Esophagus muscularis mucosa (tissue), 4 donors: ENCODE measurements around the gene AJUBA. TPM values are rescaled to one million over a fixed set of nuclear protein-coding genes. Genes with fewer than 3 reads are reported as not detected.
A peak's percentile ranks its signal among the peaks of the same experiment; 100 is the strongest.

ENCODE experiments used
- DNase-seq: peaks from one replicate; pipeline ENCODE4 v3.0.0-alpha.2; 2017; ENCODE audit errors: extremely low spot score
- H3K27ac ChIP-seq, 4 donors: fragments of 200-600 bp; sonication (generic); replicated peaks in 1 of 4; 1 replicate in 3 of 4; 2 replicates in 1 of 4; pipeline ENCODE4 v1.5.1; 2016 to 2019; ENCODE audit warnings: mild to moderate bottlenecking in 1 of 4
- H3K27me3 ChIP-seq, 4 donors: fragments of 200-600 bp; sonication (generic); one replicate each; pipeline versions ENCODE4 v1.5.1 to v1.6.0; 2016 to 2019
- H3K36me3 ChIP-seq, 4 donors: fragments of 200-600 bp; sonication (generic); one replicate each; pipeline ENCODE4 v1.5.1; 2016 to 2019
- H3K4me1 ChIP-seq, 4 donors: fragments of 200-600 bp; sonication (generic); one replicate each; pipeline ENCODE4 v1.5.1; 2016 to 2019
- H3K4me3 ChIP-seq, 4 donors: fragments of 200-600 bp; sonication (generic); 1 replicate in 2 of 4; 2 replicates in 2 of 4; pipeline ENCODE4 v1.5.1; 2016 to 2019; ENCODE audit warnings: mild to moderate bottlenecking in 4 of 4, moderate library complexity in 1 of 4
- H3K9me3 ChIP-seq, 4 donors: fragments of 200-600 bp; sonication (generic); 1 replicate in 3 of 4; 2 replicates in 1 of 4; pipeline ENCODE4 v1.5.1; 2016 to 2019
- EP300 ChIP-seq: sonication (generic); formaldehyde crosslinking; IDR thresholded peaks from one replicate; pipeline ENCODE4 v1.6.1; 2017; ENCODE audit warnings: antibody characterized with exemption
- POLR2A ChIP-seq: fragments of 450-650 bp; IDR thresholded peaks from one replicate; pipeline ENCODE4 v1.6.1; 2017; ENCODE audit warnings: antibody characterized with exemption, moderate library complexity, mild to moderate bottlenecking, low read depth
- POLR2AphosphoS5 ChIP-seq, 2 donors: sonication (generic); formaldehyde crosslinking; IDR thresholded peaks; one replicate each; pipeline ENCODE4 v1.6.1; 2017; ENCODE audit warnings: antibody characterized with exemption in 2 of 2
- WGBS: methylation state at CpG from one replicate; pipeline ENCODE4 v1.1.5; 2018; 5-methylcytosine and 5-hydroxymethylcytosine counted together
- intact Hi-C: fragments of 100-400 bp; cut with DNase I; formaldehyde crosslinking; loops from one replicate; pipeline ENCODE4 v1.15.1; 2023
- total RNA-seq, 4 donors: library from RNA; depleted of rRNA; stranded (reverse); fragments of >200 nt; gene quantifications; one replicate each; pipeline versions ENCODE4 v1.1.0 to v1.2.1, GENCODE V29; 2016
- TF ChIP-seq, protein P1 (sequence below), 3 experiments: fragments of 200-600 bp in 2 of 3; fragments of 450-650 bp in 1 of 3; sonication (generic) in 2 of 3; IDR thresholded peaks; one replicate each; pipeline ENCODE4 v1.5.1; 2017 to 2019; ENCODE audit warnings: antibody characterized with exemption in 3 of 3, mild to moderate bottlenecking in 2 of 3, moderate library complexity in 1 of 3

AJUBA gene
- total RNA-seq, 4 donors from 2014 or later: 7.0 to 32.5 (median 17.9) TPM

DNA sequence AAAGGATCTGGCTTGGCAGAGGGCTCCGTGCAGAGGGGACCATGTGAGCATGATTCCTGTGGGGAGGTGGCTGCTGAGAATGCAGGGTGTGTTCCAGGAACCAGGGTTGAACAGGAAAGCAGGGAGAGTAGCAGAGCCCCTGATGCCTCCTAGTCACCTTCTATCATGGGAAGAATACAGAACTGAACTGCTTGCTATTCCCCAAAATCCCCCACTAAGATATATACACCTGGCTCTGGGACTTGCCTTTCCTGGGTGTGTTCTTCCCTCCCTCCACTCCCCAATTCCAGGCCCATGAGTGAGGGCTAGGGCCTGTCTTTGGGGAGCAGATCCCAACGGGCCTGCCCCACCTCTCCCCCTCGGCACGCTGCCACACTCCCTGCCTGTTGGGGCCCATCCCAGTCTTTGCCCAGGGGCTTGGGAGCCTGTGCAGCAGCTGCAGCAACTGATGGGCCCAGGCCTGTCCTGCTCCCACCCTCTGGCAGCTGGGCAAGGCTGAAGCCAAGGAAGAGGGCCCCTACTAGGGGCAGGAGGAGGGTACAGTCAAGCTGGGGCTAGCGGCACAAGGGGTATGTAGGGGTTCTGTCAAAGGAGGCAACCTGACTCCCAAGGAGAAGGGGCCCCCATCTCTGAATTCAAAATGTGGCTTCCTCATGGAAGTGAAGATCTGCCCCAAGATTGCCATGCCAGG lies 3.2 kb downstream of the AJUBA start:
- H3K4me1 ChIP-seq: peaks cover 50 to 75% (median 69%) of the 10 kb centered on the region in 4 donors
- intact Hi-C loops: no loop called here
- H3K36me3 ChIP-seq: peaks cover 0 to 10% (median 0%) of the 10 kb centered on the region in 4 donors
- no peak for TF ChIP-seq POLR2A
- peaks cover 0 to 18% (median 0%) of the 10 kb centered on the region in 4 donors for H3K27me3 ChIP-seq
- peak overlapping the region; percentile 75 to 89 (median 83) for H3K27ac ChIP-seq
- no peak for DNase-seq
- no peak overlapping the region for H3K4me3 ChIP-seq
- WGBS: 73% methylated on average over 5 of the region's 5 CpGs
- H3K9me3 ChIP-seq: no peaks in the 10 kb centered on the region

DNA sequence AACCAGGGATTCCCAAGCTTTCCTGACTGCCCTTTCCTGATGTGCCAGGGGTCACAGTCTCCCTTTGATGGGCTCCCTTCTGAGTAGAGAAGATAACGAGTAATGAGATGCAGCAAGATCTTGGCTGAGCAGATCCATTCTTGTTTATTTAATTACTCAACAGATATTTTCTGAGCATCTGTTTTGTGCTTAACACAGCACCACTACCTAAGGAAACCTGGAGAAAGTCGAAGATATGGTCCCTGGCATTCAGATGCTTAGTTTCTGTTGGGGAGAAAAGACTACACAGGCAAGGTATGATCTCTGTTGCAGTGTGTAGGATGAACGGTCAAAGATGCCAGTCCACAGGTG lies 3.9 kb downstream of the AJUBA start:
- 81% methylated on average over 3 of the region's 3 CpGs for WGBS
- no peak overlapping the region for H3K4me3 ChIP-seq
- DNase-seq: no peak
- peaks cover 0 to 18% (median 0%) of the 10 kb centered on the region in 4 donors for H3K27me3 ChIP-seq
- intact Hi-C loops: no loop called here
- TF ChIP-seq POLR2AphosphoS5 (IDR thresholded peaks at IDR 0.05) (no peak), EP300 (no peak), POLR2A (no peak)
- peaks cover 53 to 77% (median 65%) of the 10 kb centered on the region in 4 donors for H3K4me1 ChIP-seq
- no peaks in the 10 kb centered on the region for H3K9me3 ChIP-seq
- peaks cover 0 to 12% (median 0%) of the 10 kb centered on the region in 4 donors for H3K36me3 ChIP-seq
- peak overlapping the region; percentile 74 to 89 (median 79) for H3K27ac ChIP-seq

DNA sequence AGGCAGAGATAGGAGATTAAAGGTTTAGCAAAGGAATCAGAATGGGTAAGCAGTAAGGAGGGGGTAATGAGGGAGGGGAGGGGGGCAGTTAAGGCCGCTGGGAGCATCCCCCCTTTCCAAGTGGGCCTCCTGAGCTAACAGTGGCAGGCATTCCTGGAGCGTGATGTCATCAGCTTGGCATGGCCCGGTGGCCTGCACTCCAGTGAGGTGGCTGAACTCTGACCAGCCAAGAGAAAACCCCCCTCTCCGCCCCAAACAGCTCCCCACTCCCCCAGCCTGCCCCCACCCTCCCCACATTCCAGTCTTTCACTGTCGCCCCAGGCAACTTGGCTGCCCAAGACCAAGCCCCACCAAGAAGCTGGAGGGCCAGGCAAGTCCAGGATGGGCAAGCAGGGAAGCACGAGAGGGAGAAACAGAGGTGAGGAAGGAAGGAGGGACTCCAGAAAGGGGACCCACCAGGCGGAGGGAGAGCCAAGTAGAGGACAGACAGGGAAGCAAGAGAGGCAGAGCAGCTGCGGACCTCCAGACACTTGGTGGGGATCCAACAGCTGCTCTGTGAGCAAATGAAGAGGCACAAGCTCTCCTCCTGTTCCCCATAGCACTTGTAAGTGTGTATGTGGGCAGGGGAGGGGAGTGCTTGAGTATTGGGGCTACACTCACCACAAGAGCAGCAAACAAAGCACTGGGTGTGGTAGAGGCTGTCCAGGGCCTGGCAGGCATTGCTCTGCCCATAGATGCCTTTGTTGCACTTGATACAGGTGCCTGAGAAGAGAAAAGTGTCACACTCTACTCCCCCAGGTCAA lies 4.5 kb downstream of the AJUBA start:
- intact Hi-C loops: no loop called here
- WGBS: 39% methylated on average over 8 of the region's 8 CpGs
- peaks cover 0 to 12% (median 2%) of the 10 kb centered on the region in 4 donors for H3K36me3 ChIP-seq
- H3K9me3 ChIP-seq: no peaks in the 10 kb centered on the region
- TF ChIP-seq EP300 (no peak), POLR2AphosphoS5 (IDR thresholded peaks at IDR 0.05) (no peak), POLR2A (no peak)
- TF ChIP-seq, protein P1, sequence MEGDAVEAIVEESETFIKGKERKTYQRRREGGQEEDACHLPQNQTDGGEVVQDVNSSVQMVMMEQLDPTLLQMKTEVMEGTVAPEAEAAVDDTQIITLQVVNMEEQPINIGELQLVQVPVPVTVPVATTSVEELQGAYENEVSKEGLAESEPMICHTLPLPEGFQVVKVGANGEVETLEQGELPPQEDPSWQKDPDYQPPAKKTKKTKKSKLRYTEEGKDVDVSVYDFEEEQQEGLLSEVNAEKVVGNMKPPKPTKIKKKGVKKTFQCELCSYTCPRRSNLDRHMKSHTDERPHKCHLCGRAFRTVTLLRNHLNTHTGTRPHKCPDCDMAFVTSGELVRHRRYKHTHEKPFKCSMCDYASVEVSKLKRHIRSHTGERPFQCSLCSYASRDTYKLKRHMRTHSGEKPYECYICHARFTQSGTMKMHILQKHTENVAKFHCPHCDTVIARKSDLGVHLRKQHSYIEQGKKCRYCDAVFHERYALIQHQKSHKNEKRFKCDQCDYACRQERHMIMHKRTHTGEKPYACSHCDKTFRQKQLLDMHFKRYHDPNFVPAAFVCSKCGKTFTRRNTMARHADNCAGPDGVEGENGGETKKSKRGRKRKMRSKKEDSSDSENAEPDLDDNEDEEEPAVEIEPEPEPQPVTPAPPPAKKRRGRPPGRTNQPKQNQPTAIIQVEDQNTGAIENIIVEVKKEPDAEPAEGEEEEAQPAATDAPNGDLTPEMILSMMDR (IDR thresholded peaks at IDR 0.05): no peak
- H3K4me3 ChIP-seq: no peak overlapping the region
- peaks cover 0 to 18% (median 0%) of the 10 kb centered on the region in 4 donors for H3K27me3 ChIP-seq
- H3K27ac ChIP-seq: peak overlapping the region; percentile 74 to 89 (median 79)
- no peak for DNase-seq
- peaks cover 49 to 71% (median 59%) of the 10 kb centered on the region in 4 donors for H3K4me1 ChIP-seq

DNA sequence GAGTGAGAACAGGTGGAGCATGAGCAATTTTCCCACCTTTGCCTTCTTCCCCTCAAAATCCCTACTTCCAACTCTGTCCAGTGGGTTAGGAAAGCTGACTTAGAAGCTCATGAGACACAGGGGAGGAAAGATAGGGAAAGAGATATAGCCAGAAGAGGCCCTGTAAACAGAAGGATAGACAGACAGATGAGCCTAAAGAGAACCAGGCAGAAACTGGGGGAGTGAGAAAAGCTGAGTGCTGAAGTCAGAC lies 5.0 kb downstream of the AJUBA start:
- intact Hi-C loops: no loop called here
- Histone ChIP-seq H3K4me3 (no peak overlapping the region), H3K9me3 (no peaks in the 10 kb centered on the region), H3K4me1 (peaks cover 49 to 69% (median 59%) of the 10 kb centered on the region in 4 donors), H3K36me3 (peaks cover 0 to 12% (median 5%) of the 10 kb centered on the region in 4 donors), H3K27ac (peak overlapping the region; percentile 74 to 89 (median 79)), H3K27me3 (peaks cover 0 to 18% (median 0%) of the 10 kb centered on the region in 4 donors)
- TF ChIP-seq EP300: no peak
- no peak for DNase-seq

DNA sequence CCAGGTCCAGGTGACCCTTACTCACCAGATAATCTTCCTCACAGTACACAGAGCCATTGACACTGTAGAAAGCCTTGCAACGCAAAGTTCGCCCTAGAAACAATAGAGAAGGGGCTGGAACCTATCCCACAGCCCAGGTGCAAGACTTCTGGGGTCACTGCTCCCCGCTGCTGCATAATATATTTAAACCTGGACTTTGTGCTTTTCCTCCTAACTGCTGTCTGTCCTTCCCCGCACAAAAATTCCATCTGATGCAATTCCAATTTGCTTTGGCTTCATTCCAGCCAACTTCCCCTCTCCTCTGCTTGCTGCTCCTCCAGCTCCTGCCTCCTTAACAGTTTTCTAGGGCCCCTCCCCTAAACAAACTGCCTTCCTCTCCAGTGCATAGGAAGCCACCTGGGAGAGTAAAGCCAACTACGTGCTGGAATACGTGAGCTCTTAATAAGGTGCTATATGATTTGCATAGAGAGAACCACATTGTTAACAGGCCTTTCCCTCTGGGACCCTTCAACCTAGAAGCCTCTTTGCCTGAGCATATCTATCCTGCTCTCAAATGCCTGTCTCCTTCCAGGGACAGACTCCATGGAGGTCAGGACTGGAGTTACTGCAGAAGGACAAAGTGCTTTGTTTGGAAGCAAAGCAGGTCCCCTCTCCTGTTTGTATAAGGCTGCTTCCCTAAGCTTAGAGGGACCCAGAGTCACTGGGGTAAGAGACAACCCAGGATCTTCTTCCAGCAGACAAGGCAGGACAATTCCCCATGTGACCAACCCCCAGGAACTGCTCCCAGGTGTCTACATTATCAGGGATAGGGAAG lies 5.5 kb downstream of the AJUBA start:
- WGBS: 47% methylated on average over 6 of the region's 6 CpGs
- Histone ChIP-seq H3K27ac (peak overlapping the region; percentile 74 to 89 (median 79)), H3K4me3 (no peak overlapping the region)

More for the DNA sequence above, 5.5 kb downstream of the AJUBA start:
- Histone ChIP-seq H3K27me3 (peaks cover 0 to 14% (median 0%) of the 10 kb centered on the region in 4 donors), H3K4me1 (peaks cover 49 to 64% (median 55%) of the 10 kb centered on the region in 4 donors), H3K36me3 (peaks cover 0 to 17% (median 7%) of the 10 kb centered on the region in 4 donors), H3K9me3 (no peaks in the 10 kb centered on the region)
- TF ChIP-seq, protein P1 (IDR thresholded peaks at IDR 0.05): no peak
- no peak for TF ChIP-seq EP300
- TF ChIP-seq POLR2AphosphoS5 (IDR thresholded peaks at IDR 0.05): no peak
- no peak for TF ChIP-seq POLR2A
- no peak for DNase-seq
- intact Hi-C loops: no loop called here
